GM18499 (cell line): ENCODE data around the gene RCAN3.

Experiments
- ATAC-seq: cut with Tn5 transposase; IDR thresholded peaks from one replicate; pipeline ENCODE4 v1.9.1; 2021; ENCODE audit warnings: moderate number of reproducible peaks; ENCODE audit not compliant: insufficient read depth, unreplicated experiment

Gene RCAN3

DNA sequence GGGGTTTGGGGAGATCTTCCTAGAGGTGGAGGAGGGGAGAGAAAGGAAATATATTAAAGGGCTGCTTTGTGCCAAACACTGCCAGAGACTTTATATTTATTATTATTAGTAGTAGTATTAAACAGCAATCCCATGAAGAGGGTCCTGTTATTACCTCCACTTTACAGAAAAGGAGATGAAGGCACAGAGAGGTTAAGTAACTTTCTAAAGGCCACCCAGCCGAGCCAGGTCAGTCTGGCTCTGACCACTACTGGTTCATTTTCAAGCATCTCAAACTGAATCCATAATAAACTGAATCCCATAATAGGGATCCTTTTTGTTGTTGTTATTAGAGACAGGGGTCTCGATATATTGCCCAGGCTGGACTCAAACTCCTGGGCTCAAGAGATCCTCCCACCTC is 65.8 kb downstream of the RCAN3 start:
- no peak for ATAC-seq

DNA sequence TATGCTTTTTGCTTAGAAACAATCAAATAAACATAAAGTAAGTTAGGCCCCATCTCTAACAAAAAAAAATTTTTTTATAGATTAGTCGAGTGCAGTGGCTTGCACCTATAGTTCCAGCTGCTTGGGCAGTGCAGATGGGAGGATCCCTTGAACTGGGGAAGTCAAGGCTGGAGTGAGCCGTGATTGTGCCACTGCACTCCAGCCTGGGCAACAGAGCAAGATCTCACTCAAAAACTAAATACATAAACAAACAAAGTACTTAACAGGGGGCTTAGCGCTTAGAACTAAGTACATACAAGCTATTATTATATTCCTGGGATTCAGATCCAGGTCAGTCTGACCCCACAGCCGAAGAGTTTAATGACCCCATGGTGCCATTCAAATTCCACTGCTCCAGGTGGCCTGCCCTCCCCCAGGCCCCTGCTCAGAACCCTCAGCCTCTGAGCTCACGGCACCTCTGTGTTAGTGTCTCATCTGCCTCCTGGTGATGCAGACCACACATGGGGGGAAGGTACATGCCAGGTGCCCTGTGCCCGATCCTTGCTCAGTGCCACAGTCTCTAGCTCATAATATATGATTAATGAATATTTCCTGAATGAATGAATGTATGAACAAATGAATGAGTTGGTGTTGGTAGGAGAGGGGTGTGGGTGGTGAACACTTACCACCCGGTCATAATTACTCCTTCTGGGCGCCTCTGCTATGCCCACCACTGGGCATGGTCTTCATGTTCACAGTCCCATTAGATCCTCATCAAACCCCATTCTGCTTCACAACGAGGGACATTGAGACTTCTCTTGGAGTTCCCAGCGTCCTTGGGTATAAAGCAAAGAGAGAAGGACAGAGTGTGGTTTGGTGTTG is 67.9 kb downstream of the RCAN3 start:
- no peak for ATAC-seq

DNA sequence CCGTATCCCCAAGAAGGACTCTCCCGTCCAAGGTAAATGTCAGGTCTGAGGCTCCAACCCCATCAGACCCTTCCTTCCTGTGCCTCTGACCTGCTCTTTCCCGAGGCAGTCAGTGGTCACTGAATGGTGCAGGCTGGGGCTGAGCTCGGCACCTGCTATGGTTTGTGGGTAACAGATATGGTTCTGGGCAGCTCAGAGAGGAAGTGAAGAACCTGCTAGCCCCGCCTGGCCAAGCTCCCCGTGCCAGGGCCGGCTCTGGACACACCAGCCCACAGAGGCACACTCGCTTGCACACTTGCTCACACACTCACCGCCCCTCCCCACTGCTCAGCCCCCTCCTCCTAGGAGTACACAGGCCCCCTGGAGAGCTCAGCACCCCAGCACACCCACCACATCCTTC is 69.7 kb downstream of the RCAN3 start:
- ATAC-seq: no peak

DNA sequence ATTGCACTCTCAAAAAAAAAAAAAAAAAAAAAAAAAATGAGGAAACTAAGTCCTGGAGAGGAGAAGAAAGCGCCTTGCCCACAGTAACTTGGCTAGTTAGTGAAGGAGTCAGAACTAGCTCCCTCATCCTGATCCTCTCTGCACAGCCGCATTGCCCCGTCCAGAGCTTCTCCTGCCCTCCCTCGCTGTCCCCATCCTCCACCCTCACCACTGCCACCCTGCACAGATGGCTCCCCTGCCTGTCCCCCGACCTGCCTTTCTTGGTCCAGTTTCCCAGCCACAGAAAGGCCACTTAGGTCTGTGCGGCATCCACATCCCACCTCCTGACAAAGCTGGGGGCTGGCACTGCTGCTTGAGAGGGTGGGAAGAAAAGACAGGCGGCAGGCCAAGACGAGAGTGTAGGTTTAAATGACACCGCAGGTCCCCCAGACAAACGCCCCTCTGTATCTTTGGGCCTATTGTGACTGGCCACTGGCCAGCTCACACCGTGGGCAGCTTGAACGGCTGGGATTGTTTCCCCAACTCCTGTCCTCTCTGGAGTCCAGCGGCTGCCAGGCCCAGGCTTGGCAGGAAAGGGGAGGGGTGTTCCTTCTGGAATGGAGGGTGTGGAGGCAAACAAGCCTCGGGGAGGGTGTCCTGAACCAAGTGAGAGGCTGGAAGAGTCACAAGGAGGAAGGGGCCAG is 73.4 kb downstream of the RCAN3 start:
- ATAC-seq: no peak

DNA sequence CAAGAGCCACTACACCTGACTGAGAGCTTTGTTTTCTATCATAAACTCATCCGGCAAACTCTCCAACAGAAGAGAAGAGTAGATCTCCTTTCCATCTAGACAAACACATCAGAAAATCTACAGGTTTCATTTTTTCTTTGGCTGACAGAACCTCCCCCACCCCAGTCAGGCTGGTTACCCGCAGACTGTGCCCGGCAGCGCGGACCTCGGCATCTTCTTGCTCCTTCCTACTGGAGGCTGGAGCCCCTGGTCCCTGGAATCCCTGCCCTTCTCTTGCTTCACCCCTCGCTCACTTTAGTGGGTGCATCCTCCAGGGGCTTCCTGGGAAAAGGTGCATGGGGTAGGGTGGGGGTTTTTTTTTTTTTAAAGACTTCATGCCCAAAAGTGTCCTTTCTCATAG is 76.2 kb downstream of the RCAN3 start:
- ATAC-seq: no peak

DNA sequence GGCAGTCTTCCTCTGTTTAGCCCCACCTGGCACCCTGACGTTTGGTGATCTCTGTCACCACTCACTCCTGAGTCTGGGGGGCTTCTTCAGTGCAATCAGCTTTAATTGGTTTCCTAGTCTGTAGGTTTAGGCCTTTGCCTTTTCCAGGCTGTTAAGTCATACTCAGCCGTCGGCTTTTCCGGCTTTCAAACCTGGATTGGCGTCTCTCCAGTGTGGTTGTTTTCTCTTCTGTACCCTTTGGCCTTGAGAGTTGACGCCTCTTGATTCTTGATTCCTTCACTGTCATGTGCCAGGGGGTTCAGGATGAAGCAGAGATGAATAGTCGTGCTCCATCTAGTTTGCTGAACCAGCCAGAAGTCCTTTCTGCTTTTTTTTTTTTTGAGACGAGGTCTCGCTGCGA is 78.1 kb downstream of the RCAN3 start:
- no peak for ATAC-seq

DNA sequence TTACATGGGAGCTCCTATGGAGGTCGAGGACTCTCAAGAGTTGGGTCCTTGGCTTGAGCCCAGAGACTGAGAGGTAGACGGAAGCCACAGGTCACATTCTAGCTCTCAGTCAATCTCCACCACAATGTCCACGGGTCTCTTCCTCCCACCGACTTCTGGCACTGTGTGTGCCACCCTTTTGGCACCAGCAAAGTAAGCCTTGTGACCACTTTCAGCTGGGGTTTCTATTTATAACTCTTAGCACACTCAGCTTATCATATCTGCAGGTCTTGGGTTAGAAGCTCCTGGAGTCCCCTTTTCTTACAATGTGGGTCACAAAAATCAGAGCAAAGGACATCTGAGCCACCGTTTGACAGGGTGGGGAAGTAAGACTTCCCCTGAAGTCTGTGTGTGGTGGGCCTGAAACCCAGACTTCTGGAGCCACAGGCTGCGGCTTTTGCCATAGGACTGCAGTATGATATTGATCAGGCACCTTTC is 81.6 kb downstream of the RCAN3 start:
- ATAC-seq: no peak

DNA sequence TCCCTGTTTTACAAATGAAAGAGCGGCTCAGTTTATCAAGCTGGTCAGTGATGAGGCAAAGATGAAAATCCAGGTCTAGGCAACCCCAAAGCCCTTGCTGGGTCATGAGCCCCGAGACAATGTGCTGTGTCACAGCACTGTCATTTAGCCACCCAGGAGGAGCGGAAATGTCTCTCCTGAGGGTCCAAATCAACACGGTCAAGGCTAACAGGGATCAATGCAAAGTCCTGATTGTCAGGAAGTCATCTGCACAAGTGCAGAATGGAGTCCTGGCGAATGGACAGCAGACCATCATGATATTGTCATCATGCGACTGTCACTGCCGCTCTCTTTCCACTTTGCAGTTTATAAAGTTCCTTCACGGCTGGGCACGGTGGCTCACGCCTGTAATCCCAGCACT is 83.5 kb downstream of the RCAN3 start:
- ATAC-seq: no peak

DNA sequence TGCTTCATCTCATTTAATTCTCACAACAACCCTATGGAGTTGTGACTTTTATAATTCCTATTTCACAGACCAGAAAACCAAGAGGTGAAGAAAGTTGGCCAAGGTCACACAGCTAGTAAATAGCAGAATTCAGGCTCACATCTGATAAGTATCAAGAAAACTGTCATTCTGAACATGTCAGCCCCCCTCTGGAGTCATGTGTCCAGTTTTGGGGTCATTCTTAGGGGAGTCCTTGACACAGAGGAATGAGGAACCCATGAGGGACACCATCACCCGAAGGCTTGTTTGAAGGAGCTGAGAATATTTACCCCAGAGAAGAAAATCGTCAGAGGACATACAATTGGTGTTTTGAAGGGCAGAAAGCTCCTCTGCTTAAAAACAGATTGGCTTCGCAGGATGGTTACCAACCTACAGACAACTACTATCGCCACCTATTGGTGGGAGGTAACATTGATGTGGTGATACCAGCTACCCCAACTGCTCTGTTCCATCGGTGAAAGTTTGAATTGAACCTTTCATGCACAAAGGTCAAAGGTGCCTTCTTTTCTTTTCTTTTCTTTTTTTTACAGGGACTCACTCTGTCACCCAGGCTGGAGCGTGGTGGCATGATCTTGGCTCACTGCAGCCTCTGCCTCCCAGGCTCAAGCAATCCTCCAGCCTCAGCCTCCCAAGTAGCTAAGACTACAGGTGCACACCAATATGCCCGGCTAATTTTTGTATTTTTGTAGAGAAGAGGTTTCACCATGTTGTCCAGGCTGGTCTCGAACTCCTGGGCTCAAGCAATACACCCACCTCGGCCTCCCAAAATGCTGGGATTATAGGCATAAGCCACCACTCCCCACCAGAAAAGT is 84.6 kb downstream of the RCAN3 start:
- no peak for ATAC-seq

DNA sequence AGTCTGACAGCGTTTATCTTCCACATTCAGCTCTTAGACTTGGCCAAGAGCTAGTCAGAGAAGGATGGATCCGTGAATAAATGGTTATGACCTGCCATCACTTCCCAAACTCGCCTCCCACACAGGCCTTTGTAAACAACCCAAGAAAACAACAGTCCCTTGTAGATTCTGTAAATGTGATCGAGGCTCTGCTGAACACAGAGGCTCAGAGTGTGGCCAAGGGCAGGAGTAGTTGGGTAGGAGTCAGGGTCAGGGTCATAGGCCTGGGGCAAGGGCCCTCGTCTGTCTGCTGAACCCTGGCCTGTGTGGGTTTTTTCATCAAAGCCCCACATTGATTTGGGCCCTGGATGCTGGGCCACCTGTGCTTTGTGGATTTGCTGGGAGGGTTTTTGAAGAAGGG is 85.9 kb downstream of the RCAN3 start:
- no peak for ATAC-seq

DNA sequence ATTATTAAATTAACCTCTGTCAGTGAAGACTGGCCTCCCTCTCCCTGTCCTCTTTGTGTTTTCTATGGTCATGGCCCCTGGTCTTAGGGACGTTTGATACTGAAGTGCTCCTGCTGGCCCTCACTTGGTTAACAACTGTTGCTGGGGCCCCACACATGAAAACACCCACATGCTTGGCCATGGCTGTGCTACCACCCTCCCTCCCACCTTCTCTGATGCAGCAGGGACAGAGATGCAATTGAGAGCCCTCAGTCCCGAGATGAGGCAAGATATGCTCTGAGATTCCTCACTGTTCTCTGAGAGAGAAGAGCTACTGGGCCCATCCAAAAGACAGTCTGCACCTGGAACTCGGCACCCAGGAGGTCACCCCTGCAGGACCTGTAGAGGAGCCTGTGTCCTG is 86.6 kb downstream of the RCAN3 start:
- ATAC-seq: no peak
